ENCODE data around the gene HOXC4.
A peak's percentile ranks its signal among the peaks of the same experiment; 100 is the strongest.

Gene HOXC4

DNA sequence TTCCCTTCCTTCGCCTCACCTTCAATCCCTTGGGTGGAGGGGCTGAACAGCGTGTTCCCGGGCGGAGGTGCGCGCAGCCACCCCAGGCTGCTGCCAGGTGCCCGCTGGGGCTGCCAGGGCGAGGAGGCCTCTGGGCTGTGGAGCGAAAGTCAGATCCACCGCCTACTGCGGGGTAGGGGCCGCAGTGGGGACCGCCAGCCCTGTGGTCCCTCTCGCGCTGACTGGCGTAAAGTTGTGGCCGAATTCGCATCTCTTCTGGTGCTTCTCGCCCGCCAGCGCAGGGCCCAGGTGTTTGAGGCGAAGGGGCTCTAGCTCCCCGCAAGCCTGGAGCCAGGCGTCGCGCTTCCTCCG, 6.9 kb upstream of the HOXC4 start:
- no peak for TF ChIP-seq ZNF274 (IDR thresholded peaks at IDR 0.05; ENCODE audit: low read depth, low read length)
- no peak overlapping the region for H3K4me3 ChIP-seq (ENCODE audit: low read length)

DNA sequence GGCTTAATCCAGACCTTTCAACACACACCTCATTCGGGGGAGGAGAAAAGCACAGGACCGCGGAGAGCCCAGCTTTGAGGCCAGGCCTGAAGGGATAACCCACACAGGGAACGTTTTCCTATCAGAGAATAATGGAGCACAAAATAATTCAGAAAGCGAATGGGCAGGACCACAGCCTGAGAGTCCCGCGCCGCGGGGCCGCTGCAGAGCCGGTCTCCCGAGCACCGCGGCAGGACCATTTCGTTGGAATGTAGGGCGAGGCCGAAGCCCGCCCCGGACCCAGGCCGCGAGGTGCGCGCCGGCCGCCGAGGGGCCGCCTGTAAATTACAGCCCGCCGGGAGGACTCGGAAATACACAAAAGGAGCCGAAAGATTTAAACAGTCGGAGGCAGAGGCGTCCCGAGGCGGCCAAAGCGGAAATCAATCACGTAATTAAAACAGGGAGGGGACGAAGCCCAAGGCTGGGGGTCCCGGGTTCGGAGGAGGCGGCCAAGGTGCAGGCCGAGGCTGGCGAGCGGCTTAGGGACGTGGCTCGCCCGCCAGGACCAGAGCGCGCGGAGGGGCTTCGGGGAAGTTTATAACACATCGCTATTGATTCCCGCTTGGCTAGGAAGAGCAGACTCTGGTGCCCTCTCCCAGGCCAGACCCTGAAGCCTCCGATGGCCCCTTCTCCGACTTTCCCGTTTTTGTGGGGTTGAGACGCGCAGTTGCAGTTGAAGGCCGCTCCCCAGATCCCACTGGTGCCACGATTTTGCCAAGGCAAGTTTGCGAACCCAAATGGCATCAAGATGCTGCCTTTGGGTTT, 6.3 kb upstream of the HOXC4 start:
- H3K4me3 ChIP-seq (ENCODE audit: low read length): no peak overlapping the region
- TF ChIP-seq ZNF274 (IDR thresholded peaks at IDR 0.05; ENCODE audit: low read depth, low read length): no peak

DNA sequence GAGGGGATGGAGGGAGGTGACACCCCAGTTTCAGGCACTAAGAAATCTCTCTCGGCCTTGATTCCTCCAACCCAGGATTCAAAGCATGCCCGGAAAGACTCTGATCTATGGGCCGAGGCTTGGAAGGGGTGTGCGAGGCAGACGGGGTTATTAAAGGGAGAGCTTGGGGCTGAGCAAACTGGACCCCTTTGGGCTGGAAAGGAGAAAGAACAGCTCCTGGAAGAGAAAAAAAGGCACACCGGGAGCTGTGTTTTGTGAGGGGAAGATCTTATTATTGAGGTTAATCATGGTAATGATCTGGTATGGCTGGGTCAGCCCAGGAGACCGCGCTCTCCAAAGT, 5.7 kb upstream of the HOXC4 start:
- no peak overlapping the region for H3K4me3 ChIP-seq (ENCODE audit: low read length)
- TF ChIP-seq ZNF274 (IDR thresholded peaks at IDR 0.05; ENCODE audit: low read depth, low read length): no peak

DNA sequence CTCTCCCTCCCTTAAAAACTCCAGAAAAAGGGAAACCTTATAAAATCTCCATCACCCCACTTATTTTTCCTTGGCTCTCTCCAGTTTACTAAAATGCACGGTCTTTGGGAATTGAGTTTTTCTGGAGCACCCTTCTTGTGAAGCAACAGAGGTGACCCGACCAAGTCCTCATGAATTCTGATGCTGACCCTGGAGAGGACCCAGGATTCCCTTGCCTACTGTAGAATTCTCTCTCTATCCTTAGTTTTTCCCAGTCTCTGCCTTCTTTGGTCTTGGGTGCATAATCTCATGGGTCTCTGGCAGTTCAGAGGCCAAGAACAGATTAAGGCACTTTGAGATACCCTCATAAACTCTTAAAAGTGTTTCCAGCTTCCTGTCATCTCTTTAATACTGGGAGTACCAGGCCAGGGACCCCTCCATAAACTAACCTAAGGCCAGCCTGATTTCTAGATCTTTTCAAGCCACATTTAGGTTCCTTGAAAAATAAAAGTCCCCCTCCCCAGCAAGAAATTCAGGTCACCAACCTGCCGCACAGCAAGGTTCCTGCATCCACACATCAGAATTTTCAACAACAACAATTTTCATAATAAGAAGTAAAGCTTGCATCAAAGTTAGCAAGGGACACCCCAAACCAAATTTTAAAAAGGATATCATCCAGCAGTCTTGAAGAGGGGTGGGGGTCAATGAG, 5.1 kb upstream of the HOXC4 start:
- TF ChIP-seq ZNF274 (IDR thresholded peaks at IDR 0.05; ENCODE audit: low read depth, low read length): no peak
- H3K4me3 ChIP-seq (ENCODE audit: low read length): no peak overlapping the region

DNA sequence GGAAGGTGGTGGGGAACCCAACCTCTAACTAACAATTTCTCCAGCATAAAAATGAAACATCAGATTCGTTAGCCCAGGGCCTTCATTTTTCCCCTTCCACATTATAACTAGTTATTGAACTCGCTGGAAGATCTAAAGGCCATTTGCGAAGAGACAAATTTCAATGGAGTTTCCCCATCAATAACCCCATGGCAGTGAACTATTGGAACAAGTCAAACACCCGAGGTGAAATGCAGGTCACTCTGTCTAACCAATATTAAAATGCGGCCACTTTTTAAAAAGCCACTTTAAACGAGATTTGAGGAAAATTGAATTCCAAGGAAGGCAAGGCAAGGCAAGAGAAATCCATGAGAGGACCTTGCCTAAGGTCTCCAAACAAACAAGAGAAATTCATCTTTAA, 4.5 kb upstream of the HOXC4 start:
- no peak for TF ChIP-seq ZNF274 (IDR thresholded peaks at IDR 0.05; ENCODE audit: low read depth, low read length)
- no peak overlapping the region for H3K4me3 ChIP-seq (ENCODE audit: low read length)

DNA sequence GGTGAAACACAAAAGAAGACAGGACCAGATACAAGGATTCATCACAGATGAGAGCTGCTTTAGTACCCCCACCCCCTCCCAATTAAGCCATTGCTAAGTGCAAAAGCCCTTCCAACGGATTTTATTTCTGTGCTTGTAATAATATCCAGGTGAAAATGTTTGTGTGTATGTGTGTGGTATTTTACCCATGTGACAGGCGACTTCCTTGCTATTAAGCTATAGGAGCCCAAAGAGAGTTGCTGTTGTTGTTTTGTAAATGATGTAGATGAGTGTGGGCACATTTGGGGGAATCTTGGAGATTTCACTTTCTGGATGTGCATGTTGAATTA, 3.2 kb upstream of the HOXC4 start:
- no peak for TF ChIP-seq ZNF274 (IDR thresholded peaks at IDR 0.05; ENCODE audit: low read depth, low read length)
- H3K4me3 ChIP-seq (ENCODE audit: low read length): no peak overlapping the region

DNA sequence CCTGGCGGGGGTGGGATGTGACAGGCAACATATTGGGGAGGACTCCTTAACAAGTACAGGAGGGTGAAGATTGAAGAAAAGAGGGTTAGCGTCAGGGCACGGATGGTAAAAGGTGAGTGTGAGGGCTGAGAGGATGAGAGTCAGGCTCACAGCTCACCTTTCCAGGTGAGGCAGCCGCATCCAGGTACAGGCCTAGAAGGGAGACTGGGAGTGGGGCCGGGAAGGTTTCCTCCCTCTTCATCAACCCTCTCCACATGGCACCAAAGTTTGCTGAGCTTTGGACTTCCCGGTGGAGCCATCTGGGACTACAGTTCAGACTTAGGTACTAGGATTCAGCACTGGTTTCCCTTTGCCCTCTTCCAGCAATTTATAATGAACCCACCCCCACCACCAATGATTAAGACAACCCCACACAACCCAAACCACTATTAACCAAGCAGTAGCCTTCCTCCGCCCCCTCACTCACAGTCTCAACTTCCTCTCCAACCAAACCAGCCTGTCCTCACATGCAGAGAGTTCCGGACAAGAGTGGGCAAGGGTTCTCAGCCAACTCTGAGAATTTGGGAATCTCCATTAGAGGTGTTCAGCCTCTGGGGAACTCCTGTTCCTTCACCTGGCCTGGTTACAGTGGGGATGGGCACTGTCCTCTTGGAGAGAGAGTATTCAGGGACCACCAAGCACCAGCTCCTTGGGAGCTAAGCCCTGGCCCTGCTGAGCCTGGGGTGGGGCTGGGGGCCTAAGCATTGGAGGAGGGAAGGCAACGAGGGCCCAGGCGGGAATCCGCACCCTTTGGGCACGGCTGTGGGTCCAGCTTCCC, 2.4 kb upstream of the HOXC4 start:
- H3K4me3 ChIP-seq (ENCODE audit: low read length): no peak overlapping the region
- TF ChIP-seq ZNF274 (IDR thresholded peaks at IDR 0.05; ENCODE audit: low read depth, low read length): no peak

DNA sequence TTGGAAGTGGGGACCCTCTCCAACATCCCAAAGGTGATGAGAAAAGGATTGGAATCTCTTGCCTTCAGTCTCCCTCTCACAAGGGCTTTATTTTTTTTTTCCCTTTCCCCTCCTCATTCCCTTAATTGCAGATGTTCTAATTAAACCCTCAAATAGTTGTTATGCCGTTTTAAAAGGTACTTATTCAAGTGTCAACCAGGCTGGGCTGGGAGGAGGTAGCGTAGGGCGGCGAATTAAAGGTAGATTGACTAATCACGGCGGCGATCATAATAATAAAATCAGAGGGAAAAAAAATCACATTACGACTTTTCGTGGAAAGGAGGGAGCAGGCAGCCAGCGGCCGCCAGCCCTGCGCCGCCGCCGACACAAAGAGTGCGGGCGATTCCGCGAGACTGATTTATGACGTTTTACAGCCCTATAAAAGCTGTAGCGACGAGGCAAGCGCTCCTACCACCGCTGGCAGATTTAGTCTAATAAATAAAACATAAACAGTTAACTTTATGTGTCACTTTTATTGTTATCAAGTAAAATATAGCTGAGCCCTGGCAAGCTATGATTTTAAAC, 1.7 kb upstream of the HOXC4 start:
- H3K4me3 ChIP-seq (ENCODE audit: low read length): no peak overlapping the region
- TF ChIP-seq ZNF274 (IDR thresholded peaks at IDR 0.05; ENCODE audit: low read depth, low read length): no peak

DNA sequence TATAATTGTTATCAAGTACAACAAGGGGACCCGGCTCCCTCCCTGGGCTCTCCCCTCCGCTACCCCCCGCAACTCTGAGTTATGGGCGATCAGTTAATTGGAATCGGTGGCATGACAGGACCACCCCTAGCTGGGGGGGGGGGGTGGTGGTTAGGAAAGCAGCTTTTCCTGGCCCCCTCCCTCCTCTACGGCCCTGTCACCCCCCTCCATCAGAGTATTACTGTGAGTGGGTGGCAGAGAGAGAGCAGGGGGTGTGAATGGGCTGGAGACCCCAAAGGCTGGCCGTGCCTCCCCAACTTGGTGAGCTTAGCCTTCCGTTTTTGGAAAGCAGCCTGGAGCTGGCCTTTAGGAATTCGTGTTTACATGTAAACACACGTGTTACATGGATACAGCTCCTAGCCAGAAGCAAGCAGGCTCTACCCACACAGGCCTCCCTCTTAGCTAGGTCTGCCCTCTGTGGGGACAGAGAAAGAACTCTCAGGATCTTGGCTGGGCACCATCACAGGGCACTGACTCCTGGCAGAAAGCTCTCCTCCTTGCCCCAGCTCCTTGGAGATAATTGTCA, 1.1 kb upstream of the HOXC4 start:
- no peak overlapping the region for H3K4me3 ChIP-seq (ENCODE audit: low read length)
- TF ChIP-seq ZNF274 (IDR thresholded peaks at IDR 0.05; ENCODE audit: low read depth, low read length): no peak

DNA sequence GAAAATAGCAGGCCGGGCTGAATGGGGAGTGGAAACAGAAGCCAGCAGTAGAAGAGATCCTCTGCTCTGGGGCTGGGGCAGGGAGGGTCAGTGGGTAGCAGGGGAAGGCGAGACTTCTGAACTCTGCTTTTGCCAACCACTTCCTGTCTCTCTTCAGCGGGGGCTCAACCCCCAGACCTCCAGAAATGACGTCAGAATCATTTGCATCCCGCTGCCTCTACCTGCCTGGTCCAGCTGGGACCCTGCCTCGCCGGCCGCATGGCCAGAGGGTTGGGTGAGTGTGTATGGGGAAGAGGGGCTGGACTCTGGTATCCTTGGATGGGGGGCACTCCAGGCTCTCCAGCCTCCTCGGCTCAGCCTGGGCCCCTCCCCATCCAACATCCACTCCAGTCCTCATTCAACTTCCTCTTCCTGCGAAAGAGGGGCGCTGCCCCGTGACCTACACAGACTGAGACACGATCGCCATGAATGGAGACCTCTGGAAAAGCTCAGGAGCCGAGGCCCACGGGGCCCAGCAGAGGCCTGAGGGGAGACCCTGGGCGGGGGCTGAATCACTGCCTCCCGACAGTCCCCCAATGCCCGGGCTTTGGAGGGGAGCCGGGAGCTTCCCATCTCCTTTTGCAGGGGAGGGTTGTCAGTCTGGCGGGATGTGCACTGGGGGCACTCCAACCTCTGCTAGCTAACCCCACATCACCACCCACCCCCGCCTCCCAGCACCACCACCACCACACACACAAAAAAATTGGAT, 458 bp upstream of the HOXC4 start:
- TF ChIP-seq ZNF274 (IDR thresholded peaks at IDR 0.05; ENCODE audit: low read depth, low read length): no peak
- H3K4me3 ChIP-seq (ENCODE audit: low read length): peak overlapping the region; percentile 52

DNA sequence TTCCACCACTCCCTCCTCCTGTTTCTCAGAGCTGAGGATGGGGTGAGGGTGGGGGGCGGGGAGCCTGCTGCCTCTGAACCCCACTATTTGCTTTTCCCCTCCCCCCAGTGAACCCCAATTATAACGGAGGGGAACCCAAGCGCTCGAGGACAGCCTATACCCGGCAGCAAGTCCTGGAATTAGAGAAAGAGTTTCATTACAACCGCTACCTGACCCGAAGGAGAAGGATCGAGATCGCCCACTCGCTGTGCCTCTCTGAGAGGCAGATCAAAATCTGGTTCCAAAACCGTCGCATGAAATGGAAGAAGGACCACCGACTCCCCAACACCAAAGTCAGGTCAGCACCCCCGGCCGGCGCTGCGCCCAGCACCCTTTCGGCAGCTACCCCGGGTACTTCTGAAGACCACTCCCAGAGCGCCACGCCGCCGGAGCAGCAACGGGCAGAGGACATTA, 1.1 kb downstream of the HOXC4 start:
- no peak for TF ChIP-seq ZNF274 (IDR thresholded peaks at IDR 0.05; ENCODE audit: low read depth, low read length)
- no peak overlapping the region for H3K4me3 ChIP-seq (ENCODE audit: low read length)

DNA sequence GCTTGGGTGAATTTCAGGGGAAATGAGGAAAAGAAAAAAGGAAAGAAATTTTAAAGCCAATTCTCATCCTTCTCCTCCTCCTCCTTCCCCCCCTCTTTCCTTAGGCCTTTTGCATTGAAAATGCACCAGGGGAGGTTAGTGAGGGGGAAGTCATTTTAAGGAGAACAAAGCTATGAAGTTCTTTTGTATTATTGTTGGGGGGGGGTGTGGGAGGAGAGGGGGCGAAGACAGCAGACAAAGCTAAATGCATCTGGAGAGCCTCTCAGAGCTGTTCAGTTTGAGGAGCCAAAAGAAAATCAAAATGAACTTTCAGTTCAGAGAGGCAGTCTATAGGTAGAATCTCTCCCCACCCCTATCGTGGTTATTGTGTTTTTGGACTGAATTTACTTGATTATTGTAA, 1.9 kb downstream of the HOXC4 start:
- H3K4me3 ChIP-seq (ENCODE audit: low read length): no peak overlapping the region
- no peak for TF ChIP-seq ZNF274 (IDR thresholded peaks at IDR 0.05; ENCODE audit: low read depth, low read length)

DNA sequence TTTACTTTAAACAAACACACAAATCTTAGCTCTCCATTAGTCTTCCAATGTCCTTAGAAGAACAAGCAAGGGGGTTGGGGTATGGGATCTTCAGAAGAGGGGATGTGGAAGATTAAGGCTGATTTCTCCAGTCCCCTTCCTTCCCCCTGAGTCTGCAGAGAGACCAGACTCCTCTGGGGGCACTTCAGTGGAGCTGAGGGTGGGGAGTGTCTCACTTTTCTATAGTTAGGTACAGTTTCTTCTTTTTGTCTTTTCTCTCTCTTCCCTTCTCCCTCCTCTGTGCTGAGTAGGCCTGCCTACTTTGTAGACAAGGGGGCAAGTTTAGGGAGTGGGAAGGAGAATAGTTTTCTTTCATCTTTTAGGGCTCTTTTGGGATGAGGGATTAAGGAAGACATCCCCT, 2.5 kb downstream of the HOXC4 start:
- H3K4me3 ChIP-seq (ENCODE audit: low read length): no peak overlapping the region
- no peak for TF ChIP-seq ZNF274 (IDR thresholded peaks at IDR 0.05; ENCODE audit: low read depth, low read length)

All from GM08714 (cell line).